ENCODE data around the gene KRT37.

DNA sequence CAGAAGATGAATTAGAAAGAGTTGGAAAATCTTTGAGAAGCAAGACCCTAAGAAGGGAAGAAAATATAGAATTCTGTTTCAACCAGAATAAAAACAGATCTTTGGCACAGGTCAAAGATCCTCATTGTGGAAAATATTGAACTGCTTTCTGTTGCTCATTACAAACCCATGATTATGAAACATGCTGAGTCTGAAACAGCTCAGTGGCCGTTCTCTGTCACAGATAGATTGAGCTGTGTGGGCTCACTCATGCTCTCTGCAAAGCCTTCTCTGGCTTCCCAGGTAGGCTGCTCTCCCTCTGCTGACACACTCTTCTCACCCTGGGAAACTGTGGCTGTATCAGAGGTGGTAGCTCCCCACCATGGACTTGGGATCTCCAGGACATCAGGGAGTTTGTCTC, 19.8 kb upstream of the KRT37 start:
- TF ChIP-seq POLR2A (IDR thresholded peaks at IDR 0.05; ENCODE audit: low read length) (no peak), GATA1 (IDR thresholded peaks at IDR 0.05; ENCODE audit: low read depth, low read length) (no peak)

Measured in erythroblast (primary cell).